GM12878 (cell line): Measurements from ENCODE around the gene ACSM4. TPM values are rescaled to one million over a fixed set of nuclear protein-coding genes. Genes with fewer than 3 reads are reported as not detected.

ENCODE experiments used
- ATAC-seq: fragments of 200-7000 bp; cut with Tn5 transposase; 3 replicates; pipeline ENCODE4 v1.9.1; 2020; ENCODE audit warnings: mild to moderate bottlenecking, moderate library complexity
- BruUV-seq: library from RNA; stranded (reverse); fragments of 400-500 nt; replicated peaks from 2 replicates; lab custom pipeline; 2021; lab: Mats Ljungman, UMichigan
- CTCF ChIA-PET: fragments of 300-600 bp; sonication (Branson Sonifier 250); formaldehyde crosslinking; extraction: SDS; loops from one replicate; lab custom pipeline; 2021; ENCODE audit warnings: inconsistent platforms; lab: Yijun Ruan, JAX
- POLR2A ChIA-PET: fragments of 350-600 bp; formaldehyde crosslinking; extraction: SDS; loops from one replicate; lab custom pipeline; 2021; ENCODE audit warnings: inconsistent platforms; lab: Charles Lee
- RAD21 ChIA-PET: fragments of 300-600 bp; sonication (Branson Sonifier 250); formaldehyde crosslinking; loops from one replicate; lab custom pipeline; 2023; ENCODE audit warnings: antibody characterized with exemption; ENCODE audit not compliant: unreplicated experiment; lab: Charles Lee
- SMC1A ChIA-PET: fragments of 300-600 bp; sonication (Branson Sonifier 250); formaldehyde crosslinking; loops from one replicate; lab custom pipeline; 2023; ENCODE audit not compliant: unreplicated experiment, uncharacterized antibody; lab: Charles Lee
- DNase-seq: peaks from one replicate; pipeline ENCODE4 v3.0.0-alpha.2; 2011; ENCODE audit warnings: low read depth, low spot score
- FAIRE-seq: peaks from 3 replicates; lab custom pipeline; 2011; peaks lifted over from hg19 to GRCh38; lab: Jason Lieb, UNC
- H2AFZ ChIP-seq: 2 replicates; pipeline ENCODE4 v1.6.0; 2011; ENCODE audit warnings: low read depth, low read length, control low read depth; ENCODE audit not compliant: control insufficient read depth
- H3K27ac ChIP-seq: 2 replicates; pipeline ENCODE4 v1.5.1; 2011; ENCODE audit warnings: control low read depth; ENCODE audit not compliant: control insufficient read depth, insufficient read depth
- H3K27me3 ChIP-seq, 2 experiments: replicated peaks in 1 of 2; 2 replicates each; pipeline versions ENCODE4 v1.6.0 to v1.6.1; 2011; ENCODE audit warnings: low read length in 1 of 2; ENCODE audit not compliant: control insufficient read depth in 2 of 2, insufficient read depth in 2 of 2
- H3K36me3 ChIP-seq, 2 experiments: 2 replicates each; pipeline ENCODE4 v1.5.1; 2011; ENCODE audit warnings: low read length in 1 of 2; ENCODE audit not compliant: control insufficient read depth in 2 of 2, insufficient read depth in 2 of 2
- H3K4me1 ChIP-seq: 2 replicates; pipeline ENCODE4 v1.6.1; 2011; ENCODE audit warnings: mild to moderate bottlenecking, low read length, moderate library complexity, mixed read lengths; ENCODE audit not compliant: control insufficient read depth, insufficient read depth
- H3K4me2 ChIP-seq: 2 replicates; pipeline ENCODE4 v1.6.0; 2011; ENCODE audit warnings: control low read depth; ENCODE audit not compliant: control insufficient read depth, insufficient read depth
- H3K4me3 ChIP-seq: fragments of 200-600 bp; sonication (generic); 2 replicates; pipeline ENCODE4 v1.5.1; 2016
- H3K79me2 ChIP-seq: 2 replicates; pipeline ENCODE4 v1.6.0; 2011; ENCODE audit warnings: low read length; ENCODE audit not compliant: control insufficient read depth, insufficient read depth
- H3K9ac ChIP-seq: 2 replicates; pipeline ENCODE4 v1.8.0; 2011; ENCODE audit warnings: low read length, control low read depth, mixed read lengths; ENCODE audit not compliant: control insufficient read depth, insufficient read depth
- H3K9me3 ChIP-seq: replicated peaks from 3 replicates; pipeline ENCODE4 v1.5.1; 2011; ENCODE audit warnings: mild to moderate bottlenecking, low read length; ENCODE audit not compliant: control insufficient read depth, insufficient read depth
- H4K20me1 ChIP-seq: 2 replicates; pipeline ENCODE4 v1.6.0; 2011; ENCODE audit not compliant: control insufficient read depth, insufficient read depth
- EED ChIP-seq: sonication (generic); IDR thresholded peaks from 2 replicates; pipeline ENCODE4 v1.6.1; 2016; ENCODE audit warnings: antibody characterized with exemption, low read depth
- JUND ChIP-seq: IDR thresholded peaks from 2 replicates; pipeline ENCODE4 v1.6.1; 2012; ENCODE audit warnings: low read depth, mild to moderate bottlenecking, low read length, improper control_type of control experiment, moderate library complexity
- NR2C2 ChIP-seq: IDR thresholded peaks from 2 replicates; pipeline ENCODE4 v1.6.1; 2011; ENCODE audit warnings: borderline replicate concordance, low read depth; ENCODE audit not compliant: control insufficient read depth, insufficient read length
- RB1 ChIP-seq: fragments of 450-650 bp; formaldehyde crosslinking; IDR thresholded peaks from 2 replicates; pipeline ENCODE4 v1.6.1; 2017; ENCODE audit warnings: mild to moderate bottlenecking, borderline replicate concordance
- RELA ChIP-seq: fragments of 450-650 bp; IDR thresholded peaks from 2 replicates; pipeline ENCODE4 v1.8.0; 2014; ENCODE audit warnings: borderline replicate concordance; ENCODE audit not compliant: partially characterized antibody
- SMAD5 ChIP-seq: IDR thresholded peaks from 2 replicates; pipeline ENCODE4 v1.6.1; 2016; ENCODE audit warnings: antibody characterized with exemption, low read depth
- TCF7 ChIP-seq: IDR thresholded peaks from 2 replicates; pipeline ENCODE4 v1.6.1; 2014; ENCODE audit warnings: antibody characterized with exemption, borderline replicate concordance
- YBX1 ChIP-seq: fragments of 450-650 bp; IDR thresholded peaks from 2 replicates; pipeline ENCODE4 v1.6.1; 2016; ENCODE audit warnings: antibody characterized with exemption
- YY1 ChIP-seq: IDR thresholded peaks from 2 replicates; pipeline ENCODE4 v1.6.1; 2011; ENCODE audit warnings: low read depth, mild to moderate bottlenecking, low read length
- WGBS: methylation state at CpG from one replicate; pipeline ENCODE4 v1.1.6; 2016; ENCODE audit warnings: low lambda C conversion rate; ENCODE audit not compliant: insufficient replicate concordance, insufficient coverage; ENCODE audit errors: missing lambda C conversion rate; 5-methylcytosine and 5-hydroxymethylcytosine counted together
- in situ Hi-C: fragments of 300-500 bp; cut with MboI; formaldehyde crosslinking; loops from 9 replicates; pipeline ENCODE4 v1.14.3; 2018; ENCODE audit warnings: mixed read lengths
- intact Hi-C: fragments of 100-400 bp; cut with micrococcal nuclease; formaldehyde crosslinking; loops from one replicate; pipeline ENCODE4 v1.14.2; 2022; ENCODE audit not compliant: unreplicated experiment
- polyA plus RNA-seq, 11 experiments: library from polyadenylated mRNA; depleted of rRNA in 4 of 11; unstranded in 6 of 11; stranded (reverse) in 5 of 11; fragments of >200 nt; fragmentation: Nextera tagmentation in 4 of 11; fragmentation: Illumina TruSeq in 1 of 11; extraction: Ambion mirVana in 4 of 11; extraction: Trizol in 1 of 11; gene quantifications; 1 replicate in 1 of 11; 2 replicates in 10 of 11; pipeline versions ENCODE4 v1.2.1 to v1.2.3, GENCODE V29; 2011 to 2016; ENCODE audit warnings: inconsistent platforms in 2 of 11, missing spikeins in 2 of 11, low read depth in 1 of 11
- total RNA-seq, 4 experiments: library from RNA; depleted of rRNA in 3 of 4; stranded (reverse); fragments of >200 nt in 3 of 4; fragmentation: Illumina TruSeq in 1 of 4; extraction: Trizol in 1 of 4; gene quantifications; 2 replicates each; pipeline versions ENCODE4 v1.2.1 to v1.2.3, GENCODE V29; 2013 to 2021
- TF ChIP-seq, protein P1 (sequence below): fragments of 450-650 bp; IDR thresholded peaks from 2 replicates; pipeline ENCODE4 v1.6.1; 2018; ENCODE audit warnings: mild to moderate bottlenecking, low read depth, moderate library complexity; ENCODE audit not compliant: partially characterized antibody
- TF ChIP-seq, protein P2 (sequence below): fragments of 450-650 bp; IDR thresholded peaks from 2 replicates; pipeline ENCODE4 v1.6.1; 2017; ENCODE audit warnings: low read depth, mild to moderate bottlenecking, moderate library complexity
- TF ChIP-seq, protein P3 (sequence below): IDR thresholded peaks from 2 replicates; pipeline ENCODE4 v1.6.1; 2011; ENCODE audit warnings: mild to moderate bottlenecking, low read depth, low read length, moderate library complexity; ENCODE audit not compliant: insufficient replicate concordance
- TF ChIP-seq, protein P4 (sequence below): fragments of 450-650 bp; IDR thresholded peaks from 2 replicates; pipeline ENCODE4 v1.6.1; 2016; ENCODE audit warnings: mild to moderate bottlenecking
- TF ChIP-seq, protein P5 (sequence below), 3 experiments: IDR thresholded peaks in 2 of 3; conservative IDR thresholded peaks in 1 of 3; 2 replicates each; pipeline ENCODE4 v1.5.1; 2011; ENCODE audit warnings: low read depth in 3 of 3, low read length in 3 of 3, mild to moderate bottlenecking in 3 of 3, control low read depth in 2 of 3, moderate library complexity in 2 of 3, inconsistent platforms in 1 of 3, mixed read lengths in 1 of 3; ENCODE audit not compliant: control insufficient read depth in 2 of 3, insufficient read depth in 1 of 3; ENCODE audit errors: extremely low read depth in 1 of 3

ACSM4 gene
- total and polyA plus RNA-seq, 10 of the 15 experiments (the other 5 are each of a cell fraction or from before 2014, with no cell fraction given), result not detected

DNA sequence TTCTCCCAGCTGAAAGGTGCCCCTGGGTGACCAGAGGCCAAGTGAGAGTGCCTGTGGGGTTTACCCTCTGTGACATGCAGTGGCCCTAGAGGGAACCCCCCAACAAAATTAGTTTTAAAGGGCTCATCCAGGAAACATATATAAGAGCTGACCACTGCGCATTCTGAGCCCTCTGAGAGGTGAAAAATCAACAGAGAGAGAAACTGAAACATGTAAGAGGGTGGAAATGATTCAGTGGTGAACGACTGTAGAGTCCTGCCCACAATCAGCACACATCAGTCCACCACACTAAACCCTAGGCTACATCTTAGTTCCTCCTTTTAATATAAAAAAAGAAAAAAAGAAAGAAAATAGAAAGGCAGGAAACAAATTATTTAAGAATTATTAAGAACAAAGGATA is 21.0 kb upstream of the ACSM4 start (continued):
- TF ChIP-seq, protein P1, sequence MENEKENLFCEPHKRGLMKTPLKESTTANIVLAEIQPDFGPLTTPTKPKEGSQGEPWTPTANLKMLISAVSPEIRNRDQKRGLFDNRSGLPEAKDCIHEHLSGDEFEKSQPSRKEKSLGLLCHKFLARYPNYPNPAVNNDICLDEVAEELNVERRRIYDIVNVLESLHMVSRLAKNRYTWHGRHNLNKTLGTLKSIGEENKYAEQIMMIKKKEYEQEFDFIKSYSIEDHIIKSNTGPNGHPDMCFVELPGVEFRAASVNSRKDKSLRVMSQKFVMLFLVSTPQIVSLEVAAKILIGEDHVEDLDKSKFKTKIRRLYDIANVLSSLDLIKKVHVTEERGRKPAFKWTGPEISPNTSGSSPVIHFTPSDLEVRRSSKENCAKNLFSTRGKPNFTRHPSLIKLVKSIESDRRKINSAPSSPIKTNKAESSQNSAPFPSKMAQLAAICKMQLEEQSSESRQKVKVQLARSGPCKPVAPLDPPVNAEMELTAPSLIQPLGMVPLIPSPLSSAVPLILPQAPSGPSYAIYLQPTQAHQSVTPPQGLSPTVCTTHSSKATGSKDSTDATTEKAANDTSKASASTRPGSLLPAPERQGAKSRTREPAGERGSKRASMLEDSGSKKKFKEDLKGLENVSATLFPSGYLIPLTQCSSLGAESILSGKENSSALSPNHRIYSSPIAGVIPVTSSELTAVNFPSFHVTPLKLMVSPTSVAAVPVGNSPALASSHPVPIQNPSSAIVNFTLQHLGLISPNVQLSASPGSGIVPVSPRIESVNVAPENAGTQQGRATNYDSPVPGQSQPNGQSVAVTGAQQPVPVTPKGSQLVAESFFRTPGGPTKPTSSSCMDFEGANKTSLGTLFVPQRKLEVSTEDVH, result no peak

DNA sequence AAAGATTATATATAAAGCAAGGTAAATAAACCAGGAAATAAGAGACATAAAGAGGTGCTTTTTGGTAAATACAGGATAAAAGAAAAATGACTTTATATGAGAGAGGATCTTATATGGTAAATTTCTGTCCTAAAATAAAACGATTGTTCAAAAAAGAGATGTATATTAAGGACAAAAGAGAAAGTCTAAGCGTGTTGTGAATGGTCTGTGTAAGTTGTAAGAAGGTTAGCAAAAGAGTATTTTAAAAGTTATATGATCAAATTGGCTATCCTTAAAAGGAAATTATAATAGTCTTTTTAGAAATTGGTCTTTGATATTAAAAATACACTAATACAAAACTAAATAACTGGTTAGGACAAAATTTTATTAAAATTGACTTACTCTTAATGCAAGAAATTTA is 14.1 kb upstream of the ACSM4 start:
- H3K4me1 ChIP-seq, result no peaks in the 10 kb centered on the region
- no peak for FAIRE-seq
- in situ Hi-C loops, result no loop called here
- no peak for TF ChIP-seq RB1
- TF ChIP-seq, protein P2, sequence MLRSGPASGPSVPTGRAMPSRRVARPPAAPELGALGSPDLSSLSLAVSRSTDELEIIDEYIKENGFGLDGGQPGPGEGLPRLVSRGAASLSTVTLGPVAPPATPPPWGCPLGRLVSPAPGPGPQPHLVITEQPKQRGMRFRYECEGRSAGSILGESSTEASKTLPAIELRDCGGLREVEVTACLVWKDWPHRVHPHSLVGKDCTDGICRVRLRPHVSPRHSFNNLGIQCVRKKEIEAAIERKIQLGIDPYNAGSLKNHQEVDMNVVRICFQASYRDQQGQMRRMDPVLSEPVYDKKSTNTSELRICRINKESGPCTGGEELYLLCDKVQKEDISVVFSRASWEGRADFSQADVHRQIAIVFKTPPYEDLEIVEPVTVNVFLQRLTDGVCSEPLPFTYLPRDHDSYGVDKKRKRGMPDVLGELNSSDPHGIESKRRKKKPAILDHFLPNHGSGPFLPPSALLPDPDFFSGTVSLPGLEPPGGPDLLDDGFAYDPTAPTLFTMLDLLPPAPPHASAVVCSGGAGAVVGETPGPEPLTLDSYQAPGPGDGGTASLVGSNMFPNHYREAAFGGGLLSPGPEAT, result no peak
- no peak for TF ChIP-seq YBX1
- TF ChIP-seq, protein P3, sequence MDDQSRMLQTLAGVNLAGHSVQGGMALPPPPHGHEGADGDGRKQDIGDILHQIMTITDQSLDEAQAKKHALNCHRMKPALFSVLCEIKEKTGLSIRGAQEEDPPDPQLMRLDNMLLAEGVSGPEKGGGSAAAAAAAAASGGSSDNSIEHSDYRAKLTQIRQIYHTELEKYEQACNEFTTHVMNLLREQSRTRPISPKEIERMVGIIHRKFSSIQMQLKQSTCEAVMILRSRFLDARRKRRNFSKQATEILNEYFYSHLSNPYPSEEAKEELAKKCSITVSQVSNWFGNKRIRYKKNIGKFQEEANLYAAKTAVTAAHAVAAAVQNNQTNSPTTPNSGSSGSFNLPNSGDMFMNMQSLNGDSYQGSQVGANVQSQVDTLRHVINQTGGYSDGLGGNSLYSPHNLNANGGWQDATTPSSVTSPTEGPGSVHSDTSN, result no peak
- no peak for TF ChIP-seq EED
- TF ChIP-seq TCF7, result no peak
- TF ChIP-seq, protein P4, sequence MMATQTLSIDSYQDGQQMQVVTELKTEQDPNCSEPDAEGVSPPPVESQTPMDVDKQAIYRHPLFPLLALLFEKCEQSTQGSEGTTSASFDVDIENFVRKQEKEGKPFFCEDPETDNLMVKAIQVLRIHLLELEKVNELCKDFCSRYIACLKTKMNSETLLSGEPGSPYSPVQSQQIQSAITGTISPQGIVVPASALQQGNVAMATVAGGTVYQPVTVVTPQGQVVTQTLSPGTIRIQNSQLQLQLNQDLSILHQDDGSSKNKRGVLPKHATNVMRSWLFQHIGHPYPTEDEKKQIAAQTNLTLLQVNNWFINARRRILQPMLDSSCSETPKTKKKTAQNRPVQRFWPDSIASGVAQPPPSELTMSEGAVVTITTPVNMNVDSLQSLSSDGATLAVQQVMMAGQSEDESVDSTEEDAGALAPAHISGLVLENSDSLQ, result no peak
- no peak for TF ChIP-seq SMAD5
- TF ChIP-seq YY1, result no peak
- TF ChIP-seq NR2C2, result no peak
- no peak for TF ChIP-seq RELA
- TF ChIP-seq JUND, result no peak
- TF ChIP-seq, protein P5, sequence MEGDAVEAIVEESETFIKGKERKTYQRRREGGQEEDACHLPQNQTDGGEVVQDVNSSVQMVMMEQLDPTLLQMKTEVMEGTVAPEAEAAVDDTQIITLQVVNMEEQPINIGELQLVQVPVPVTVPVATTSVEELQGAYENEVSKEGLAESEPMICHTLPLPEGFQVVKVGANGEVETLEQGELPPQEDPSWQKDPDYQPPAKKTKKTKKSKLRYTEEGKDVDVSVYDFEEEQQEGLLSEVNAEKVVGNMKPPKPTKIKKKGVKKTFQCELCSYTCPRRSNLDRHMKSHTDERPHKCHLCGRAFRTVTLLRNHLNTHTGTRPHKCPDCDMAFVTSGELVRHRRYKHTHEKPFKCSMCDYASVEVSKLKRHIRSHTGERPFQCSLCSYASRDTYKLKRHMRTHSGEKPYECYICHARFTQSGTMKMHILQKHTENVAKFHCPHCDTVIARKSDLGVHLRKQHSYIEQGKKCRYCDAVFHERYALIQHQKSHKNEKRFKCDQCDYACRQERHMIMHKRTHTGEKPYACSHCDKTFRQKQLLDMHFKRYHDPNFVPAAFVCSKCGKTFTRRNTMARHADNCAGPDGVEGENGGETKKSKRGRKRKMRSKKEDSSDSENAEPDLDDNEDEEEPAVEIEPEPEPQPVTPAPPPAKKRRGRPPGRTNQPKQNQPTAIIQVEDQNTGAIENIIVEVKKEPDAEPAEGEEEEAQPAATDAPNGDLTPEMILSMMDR (IDR thresholded peaks at IDR 0.05 in 2 of 3, conservative IDR thresholded peaks at IDR 0.05 in 1 of 3; ENCODE audit: control insufficient read depth in 2 of 3, extremely low read depth in 1 of 3, insufficient read depth in 1 of 3, low read depth in 3 of 3, low read length in 3 of 3), result no peak

More for the DNA sequence above, 14.1 kb upstream of the ACSM4 start:
- H3K36me3 ChIP-seq, result no peaks in the 10 kb centered on the region
- no peak overlapping the region for H3K27ac ChIP-seq
- BruUV-seq, result no TSS peak
- H3K4me3 ChIP-seq, result no peak overlapping the region
- no peaks in the 10 kb centered on the region for H3K79me2 ChIP-seq
- H3K9ac ChIP-seq, result no peak overlapping the region
- ATAC-seq (no peak), DNase-seq (no peak)
- WGBS, result 6% methylated on average over 2 of the region's 2 CpGs
- no peaks in the 10 kb centered on the region; the same call in 2 of the 3 replicates for H3K9me3 ChIP-seq
- H3K4me2 ChIP-seq, result no peak overlapping the region
- ChIA-PET CTCF (interaction anchor here (0.7 kb wide), 1 partner anchor 9 kb away, joined by 4 read pairs; no protein-coding TSS in a partner anchor), POLR2A (no interaction called here), SMC1A (no interaction called here), RAD21 (no interaction called here)
- intact Hi-C loops, result no loop called here
- no peaks in the 10 kb centered on the region for H3K27me3 ChIP-seq
- no peak overlapping the region for H2AFZ ChIP-seq
- no peaks in the 10 kb centered on the region for H4K20me1 ChIP-seq
